GM23338 (cell line): Measurements from ENCODE around the gene FGFR2. TPM values are rescaled to one million over a fixed set of nuclear protein-coding genes. Genes with fewer than 3 reads are reported as not detected.

Experiments
- ATAC-seq: fragments of 200-7000 bp; cut with Tn5 transposase; 3 replicates; pipeline ENCODE4 v1.9.1; 2020
- DNase-seq: peaks from one replicate; pipeline ENCODE4 v3.0.0-alpha.2; 2015; ENCODE audit warnings: low spot score
- H2AFZ ChIP-seq: fragments of 200-600 bp; sonication (generic); 2 replicates; pipeline ENCODE4 v1.8.0; 2016; ENCODE audit warnings: antibody characterized with exemption, mild to moderate bottlenecking, moderate library complexity
- H3F3A ChIP-seq: fragments of 200-600 bp; sonication (generic); replicated peaks from 2 replicates; pipeline ENCODE4 v1.8.0; 2017; ENCODE audit warnings: antibody characterized with exemption, mixed run types, low read depth
- H3K27ac ChIP-seq: fragments of 200-600 bp; sonication (generic); 2 replicates; pipeline ENCODE4 v1.6.1; 2016; ENCODE audit warnings: low read depth
- H3K27me3 ChIP-seq: fragments of 200-600 bp; sonication (generic); 2 replicates; pipeline ENCODE4 v1.8.0; 2016; ENCODE audit warnings: mild to moderate bottlenecking, mixed run types, moderate library complexity; ENCODE audit not compliant: insufficient read depth
- H3K36me3 ChIP-seq: fragments of 200-600 bp; sonication (generic); 2 replicates; pipeline ENCODE4 v1.8.0; 2016; ENCODE audit warnings: mild to moderate bottlenecking; ENCODE audit not compliant: insufficient read depth
- H3K4me1 ChIP-seq: fragments of 200-600 bp; sonication (generic); 2 replicates; pipeline ENCODE4 v1.8.0; 2016; ENCODE audit warnings: mild to moderate bottlenecking, moderate library complexity; ENCODE audit not compliant: insufficient read depth
- H3K4me2 ChIP-seq: fragments of 200-600 bp; sonication (generic); 2 replicates; pipeline ENCODE4 v1.7.1; 2017; ENCODE audit warnings: mixed run types
- H3K4me3 ChIP-seq: fragments of 200-600 bp; sonication (generic); 2 replicates; pipeline ENCODE4 v1.6.1; 2016; ENCODE audit warnings: mixed run types
- H3K79me2 ChIP-seq: fragments of 200-600 bp; sonication (generic); replicated peaks from 2 replicates; pipeline ENCODE4 v1.8.0; 2017; ENCODE audit warnings: mild to moderate bottlenecking; ENCODE audit not compliant: insufficient read depth
- H3K9me2 ChIP-seq: fragments of 200-600 bp; sonication (generic); 2 replicates; pipeline ENCODE4 v1.8.0; 2017; ENCODE audit not compliant: insufficient read depth
- H4K20me1 ChIP-seq: fragments of 200-600 bp; sonication (generic); replicated peaks from 2 replicates; pipeline ENCODE4 v1.8.0; 2017; ENCODE audit warnings: mild to moderate bottlenecking; ENCODE audit not compliant: insufficient read depth
- H3K27ac Mint-ChIP-seq: 2 replicates; pipeline ENCODE4 v1.8.0; 2020; ENCODE audit warnings: inconsistent platforms, mild to moderate bottlenecking, moderate library complexity, mixed read lengths
- H3K27me3 Mint-ChIP-seq: 3 replicates; pipeline ENCODE4 v1.8.0; 2022; ENCODE audit warnings: low read depth, mild to moderate bottlenecking, moderate library complexity, mixed read lengths, inconsistent platforms; ENCODE audit not compliant: insufficient read depth, poor library complexity
- H3K36me3 Mint-ChIP-seq: 3 replicates; pipeline ENCODE4 v1.8.0; 2021; ENCODE audit warnings: low read depth, mild to moderate bottlenecking, inconsistent platforms, moderate library complexity, mixed read lengths
- H3K4me1 Mint-ChIP-seq: 3 replicates; pipeline ENCODE4 v1.8.0; 2020; ENCODE audit warnings: mild to moderate bottlenecking, inconsistent platforms, mixed read lengths
- H3K4me3 Mint-ChIP-seq: 3 replicates; pipeline ENCODE4 v1.8.0; 2021; ENCODE audit warnings: moderate library complexity, mild to moderate bottlenecking, inconsistent platforms, mixed read lengths
- H3K9me3 Mint-ChIP-seq: 3 replicates; pipeline ENCODE4 v1.8.0; 2020; ENCODE audit warnings: moderate library complexity, mild to moderate bottlenecking, inconsistent platforms, mixed read lengths
- EZH2 ChIP-seq: fragments of 200-600 bp; sonication (generic); IDR thresholded peaks from one replicate; pipeline ENCODE4 v1.8.0; 2017; ENCODE audit warnings: antibody characterized with exemption, mild to moderate bottlenecking, low read depth; ENCODE audit not compliant: unreplicated experiment
- JUNB ChIP-seq: IDR thresholded peaks from one replicate; pipeline ENCODE4 v1.6.1; 2016; ENCODE audit warnings: antibody characterized with exemption; ENCODE audit not compliant: unreplicated experiment
- NANOG ChIP-seq: IDR thresholded peaks from 2 replicates; pipeline ENCODE4 v1.6.1; 2016; ENCODE audit warnings: antibody characterized with exemption, borderline replicate concordance
- POLR2AphosphoS5 ChIP-seq: IDR thresholded peaks from 2 replicates; pipeline ENCODE4 v1.6.1; 2016; ENCODE audit warnings: antibody characterized with exemption, low read depth
- REST ChIP-seq: IDR thresholded peaks from one replicate; pipeline ENCODE4 v1.6.1; 2018; ENCODE audit warnings: antibody characterized with exemption; ENCODE audit not compliant: unreplicated experiment
- ZNF114 ChIP-seq: fragments of 250-450 bp; sonication (Bioruptor Pico); IDR thresholded peaks from 2 replicates; pipeline ENCODE4 v1.5.0; 2020; ENCODE audit warnings: mild to moderate bottlenecking, moderate library complexity
- ZNF331 ChIP-seq: fragments of 250-450 bp; sonication (Bioruptor Pico); IDR thresholded peaks from 2 replicates; pipeline ENCODE4 v1.5.0; 2020; ENCODE audit warnings: low read depth, mild to moderate bottlenecking, moderate library complexity
- polyA plus RNA-seq: library from polyadenylated mRNA; unstranded; fragments of >200 nt; fragmentation: Nextera tagmentation; extraction: Ambion mirVana; gene quantifications from 2 replicates; pipeline ENCODE4 v1.2.1, GENCODE V29; 2016
- total RNA-seq: library from RNA; depleted of rRNA; stranded (reverse); fragments of >200 nt; shearing (Covaris generic); gene quantifications from 2 replicates; pipeline ENCODE4 v1.2.3, GENCODE V29; 2014

The FGFR2 gene
- total and polyA plus RNA-seq, 2 experiments from 2014 or later, result 31.1 to 106 TPM

GRCh38 chr10:121519411-121519810, 78.8 kb downstream of the FGFR2 start (continued):
- TF ChIP-seq REST (no peak), ZNF114 (CRISPR knock-in tag) (no peak), ZNF331 (CRISPR knock-in tag) (no peak), NANOG (no peak), EZH2 (no peak), POLR2AphosphoS5 (no peak)

GRCh38 chr10:121518333-121518732, 79.9 kb downstream of the FGFR2 start:
- H3K27me3 ChIP-seq, result no peaks in the 10 kb centered on the region
- no peaks in the 10 kb centered on the region for H3F3A ChIP-seq
- H3K4me3 ChIP-seq, result no peak overlapping the region
- peaks cover 88% of the 10 kb centered on the region for H3K36me3 Mint-ChIP-seq
- H4K20me1 ChIP-seq, result peaks cover 7% of the 10 kb centered on the region; the same call in 1 of the 2 replicates
- peaks cover 33% of the 10 kb centered on the region; the same call in 1 of the 2 replicates for H3K36me3 ChIP-seq
- ATAC-seq (no peak), DNase-seq (no peak)
- no peak overlapping the region for H3K4me2 ChIP-seq
- peaks cover 88% of the 10 kb centered on the region for H3K79me2 ChIP-seq
- H3K4me1 ChIP-seq, result peaks cover 34% of the 10 kb centered on the region
- H3K9me2 ChIP-seq, result no peaks in the 10 kb centered on the region
- no peak overlapping the region for H3K4me3 Mint-ChIP-seq
- H3K4me1 Mint-ChIP-seq, result peaks cover 35% of the 10 kb centered on the region
- no peak for TF ChIP-seq POLR2AphosphoS5
- TF ChIP-seq JUNB, result no peak
- peak overlapping the region; percentile 39; the same call in 1 of the 2 replicates for H3K27ac ChIP-seq
- H3K27ac Mint-ChIP-seq, result peak overlapping the region; percentile 2; the same call in 1 of the 2 replicates
- H3K9me3 Mint-ChIP-seq, result 0 out of 3 replicates have a peak, but pooled peaks cover 3% of the 10 kb centered on the region
- no peak overlapping the region for H2AFZ ChIP-seq
- peaks cover 7% of the 10 kb centered on the region for H3K27me3 Mint-ChIP-seq

GRCh38 chr10:121516093-121516865, 82.0 kb downstream of the FGFR2 start:
- Histone ChIP-seq H3K4me1 (peaks cover 41% of the 10 kb centered on the region), H3K9me2 (no peaks in the 10 kb centered on the region), H3K27ac (peak overlapping the region; percentile 42; the same call in 1 of the 2 replicates), H3K36me3 (peaks cover 30% of the 10 kb centered on the region; the same call in 1 of the 2 replicates), H4K20me1 (peaks cover 7% of the 10 kb centered on the region; the same call in 1 of the 2 replicates), H3K4me2 (no peak overlapping the region), H3K4me3 (no peak overlapping the region), H3K79me2 (peaks cover 87% of the 10 kb centered on the region), H3F3A (no peaks in the 10 kb centered on the region), H3K27me3 (no peaks in the 10 kb centered on the region), H2AFZ (no peak overlapping the region)
- Mint-ChIP-seq H3K27ac (no peak overlapping the region; the same call in 1 of the 2 replicates), H3K9me3 (no peaks in the 10 kb centered on the region), H3K4me3 (no peak overlapping the region), H3K4me1 (peaks cover 42% of the 10 kb centered on the region), H3K36me3 (peaks cover 90% of the 10 kb centered on the region), H3K27me3 (peaks cover 7% of the 10 kb centered on the region)
- TF ChIP-seq REST (no peak), NANOG (no peak), POLR2AphosphoS5 (no peak), ZNF114 (CRISPR knock-in tag) (no peak)
- ATAC-seq (no peak), DNase-seq (no peak)
